Panc1 (cell line): ENCODE results near the gene COL13A1. TPM values are rescaled to one million over a fixed set of nuclear protein-coding genes. Genes with fewer than 3 reads are reported as not detected.

Experiments
- ATAC-seq: fragments of 200-7000 bp; cut with Tn5 transposase; 2 replicates; pipeline ENCODE4 v1.9.1; 2020; ENCODE audit warnings: mild to moderate bottlenecking, moderate library complexity
- BruUV-seq: library from RNA; stranded (reverse); fragments of 400-500 nt; replicated peaks from 2 replicates; lab custom pipeline; 2021; lab: Mats Ljungman, UMichigan
- CTCF ChIA-PET: fragments of 300-600 bp; sonication (Branson Sonifier 250); formaldehyde crosslinking; loops from one replicate; lab custom pipeline; 2022; ENCODE audit warnings: antibody characterized with exemption; lab: Charles Lee
- POLR2A ChIA-PET: fragments of 300-600 bp; sonication (Branson Sonifier 250); formaldehyde crosslinking; loops from one replicate; lab custom pipeline; 2022; ENCODE audit warnings: antibody characterized with exemption; lab: Charles Lee
- DNase-seq: peaks from one replicate; pipeline ENCODE4 v3.0.0-alpha.2; 2010; ENCODE audit warnings: low read depth, low spot score
- H3K27ac ChIP-seq: 2 replicates; pipeline ENCODE4 v1.5.1; 2011; ENCODE audit warnings: mild to moderate bottlenecking, low read length, inconsistent platforms
- H3K27me3 ChIP-seq: fragments of 200-500 bp; sonication (Bioruptor generic); 2 replicates; pipeline ENCODE4 v1.6.0; 2014; ENCODE audit warnings: low read length, inconsistent platforms; ENCODE audit not compliant: control insufficient read depth, insufficient read depth
- H3K36me3 ChIP-seq: fragments of 200-500 bp; sonication (Bioruptor generic); 2 replicates; pipeline ENCODE4 v1.5.1; 2014; ENCODE audit warnings: inconsistent platforms, mild to moderate bottlenecking, low read length, moderate library complexity; ENCODE audit not compliant: control insufficient read depth, insufficient read depth
- H3K4me1 ChIP-seq: 2 replicates; pipeline ENCODE4 v1.5.1; 2011; ENCODE audit warnings: inconsistent platforms, mild to moderate bottlenecking, low read length, moderate library complexity; ENCODE audit not compliant: control insufficient read depth, insufficient read depth
- H3K4me3 ChIP-seq, 2 experiments: 2 replicates each; pipeline ENCODE4 v1.5.1; 2011 to 2012; ENCODE audit warnings: low read depth in 2 of 2, low read length in 2 of 2, mild to moderate bottlenecking in 2 of 2, inconsistent platforms in 1 of 2, moderate library complexity in 1 of 2
- H3K9me3 ChIP-seq: fragments of 200-500 bp; sonication (Bioruptor generic); 2 replicates; pipeline ENCODE4 v1.5.1; 2014; ENCODE audit warnings: low read depth, mild to moderate bottlenecking, inconsistent platforms, low read length, moderate library complexity; ENCODE audit not compliant: control insufficient read depth, insufficient read depth
- CTCF ChIP-seq: fragments of 450-650 bp; IDR thresholded peaks from 2 replicates; pipeline ENCODE4 v1.5.1; 2017; ENCODE audit warnings: mild to moderate bottlenecking
- POLR2AphosphoS5 ChIP-seq: IDR thresholded peaks from 2 replicates; pipeline ENCODE4 v1.6.1; 2012; ENCODE audit warnings: mild to moderate bottlenecking, low read depth, low read length, moderate library complexity
- REST ChIP-seq, 2 experiments: IDR thresholded peaks; 2 replicates each; pipeline ENCODE4 v1.6.1; 2011 to 2012; ENCODE audit warnings: low read depth in 2 of 2, control low read depth in 1 of 2, low read length in 1 of 2, mild to moderate bottlenecking in 1 of 2, moderate library complexity in 1 of 2; ENCODE audit not compliant: insufficient read depth in 1 of 2
- SIN3A ChIP-seq: IDR thresholded peaks from 2 replicates; pipeline ENCODE4 v1.6.1; 2012; ENCODE audit warnings: low read depth, mild to moderate bottlenecking, low read length, moderate library complexity, borderline replicate concordance; ENCODE audit not compliant: insufficient read depth
- TCF7L2 ChIP-seq: IDR thresholded peaks from 2 replicates; pipeline ENCODE4 v1.6.1; 2011; ENCODE audit warnings: mild to moderate bottlenecking, low read depth, low read length, inconsistent platforms
- in situ Hi-C: cut with HindIII; loops from 2 replicates; pipeline ENCODE4 v1.10.0; 2016; ENCODE audit warnings: low sequenced_read_pairs, low pct_unique_long_range_greater_than_20kb
- intact Hi-C: fragments of 100-400 bp; cut with micrococcal nuclease; formaldehyde crosslinking; loops from one replicate; pipeline ENCODE4 v1.10.0; 2022; ENCODE audit not compliant: unreplicated experiment
- total RNA-seq: library from RNA; stranded (reverse); gene quantifications from one replicate; pipeline ENCODE4 v1.2.1, GENCODE V29; 2021; ENCODE audit not compliant: unreplicated experiment

The COL13A1 gene
- total RNA-seq, 1 experiment from 2014 or later = 1.0 TPM

GRCh38 chr10:69767793-69768192 is 33.9 kb upstream of the COL13A1 start:
- no TSS peak for BruUV-seq
- Histone ChIP-seq H3K9me3 (no peaks in the 10 kb centered on the region), H3K4me1 (peaks cover 22% of the 10 kb centered on the region), H3K27ac (no peak overlapping the region), H3K27me3 (no peaks in the 10 kb centered on the region), H3K36me3 (no peaks in the 10 kb centered on the region), H3K4me3 (no peak overlapping the region)
- ATAC-seq (no peak), DNase-seq (no peak)
- TF ChIP-seq REST (IDR thresholded peaks at IDR 0.05; ENCODE audit: insufficient read depth in 1 of 2, low read depth in 2 of 2, low read length in 1 of 2) (no peak), TCF7L2 (no peak), CTCF (no peak), SIN3A (no peak), POLR2AphosphoS5 (no peak)
- in situ Hi-C loops (no loop called here), intact Hi-C loops (no loop called here)
- ChIA-PET POLR2A (no interaction called here), CTCF (no interaction called here)

- Histone ChIP-seq H3K4me1 (peaks cover 22% of the 10 kb centered on the region), H3K27ac (no peak overlapping the region), H3K9me3 (no peaks in the 10 kb centered on the region), H3K27me3 (no peaks in the 10 kb centered on the region), H3K4me3 (no peak overlapping the region), H3K36me3 (no peaks in the 10 kb centered on the region)
- intact Hi-C loops (no loop called here), in situ Hi-C loops (no loop called here)
- ATAC-seq = no peak
- BruUV-seq = no TSS peak
- POLR2A ChIA-PET = no interaction called here
- CTCF ChIA-PET = no interaction called here
- no peak for DNase-seq
- TF ChIP-seq REST (IDR thresholded peaks at IDR 0.05; ENCODE audit: insufficient read depth in 1 of 2, low read depth in 2 of 2, low read length in 1 of 2) = no peak
- TF ChIP-seq SIN3A = no peak
- no peak for TF ChIP-seq POLR2AphosphoS5
- TF ChIP-seq CTCF = no peak
- no peak for TF ChIP-seq TCF7L2
Measured at GRCh38 chr10:69768386-69768785, 33.3 kb upstream of the COL13A1 start.
